GM12878 (cell line): ENCODE results near the gene KRTAP10-5.

Experiments
- CHD4 ChIP-seq: fragments of 200-600 bp; sonication (generic); IDR thresholded peaks from 2 replicates; pipeline ENCODE4 v1.6.1; 2016; ENCODE audit warnings: mild to moderate bottlenecking
- EED ChIP-seq: sonication (generic); IDR thresholded peaks from 2 replicates; pipeline ENCODE4 v1.6.1; 2016; ENCODE audit warnings: antibody characterized with exemption, low read depth
- EGR1 ChIP-seq, 2 experiments: IDR thresholded peaks; 1 replicate in 1 of 2; 2 replicates in 1 of 2; pipeline ENCODE4 v1.6.1; 2011 to 2012; ENCODE audit warnings: low read depth in 2 of 2, low read length in 2 of 2, borderline replicate concordance in 1 of 2, mild to moderate bottlenecking in 1 of 2, moderate library complexity in 1 of 2
- EZH2 ChIP-seq: IDR thresholded peaks from 2 replicates; pipeline ENCODE4 v1.6.1; 2012; ENCODE audit warnings: low read depth, mild to moderate bottlenecking, control low read depth, inconsistent platforms, low read length, borderline replicate concordance; ENCODE audit not compliant: control insufficient read depth
- POLR2A ChIP-seq: IDR thresholded peaks from 2 replicates; pipeline ENCODE4 v1.6.1; 2011; ENCODE audit warnings: low read depth, mild to moderate bottlenecking, low read length
- RFX5 ChIP-seq: IDR thresholded peaks from 2 replicates; pipeline ENCODE4 v1.6.1; 2011; ENCODE audit warnings: low read depth, low read length, improper control_type of control experiment
- TAF1 ChIP-seq: IDR thresholded peaks from 2 replicates; pipeline ENCODE4 v1.6.1; 2011; ENCODE audit warnings: mild to moderate bottlenecking, low read depth, low read length, borderline replicate concordance
- TF ChIP-seq, protein P1 (sequence below): fragments of 450-650 bp; formaldehyde crosslinking; IDR thresholded peaks from 2 replicates; pipeline ENCODE4 v1.4.0; 2020; ENCODE audit warnings: mild to moderate bottlenecking, moderate library complexity

DNA sequence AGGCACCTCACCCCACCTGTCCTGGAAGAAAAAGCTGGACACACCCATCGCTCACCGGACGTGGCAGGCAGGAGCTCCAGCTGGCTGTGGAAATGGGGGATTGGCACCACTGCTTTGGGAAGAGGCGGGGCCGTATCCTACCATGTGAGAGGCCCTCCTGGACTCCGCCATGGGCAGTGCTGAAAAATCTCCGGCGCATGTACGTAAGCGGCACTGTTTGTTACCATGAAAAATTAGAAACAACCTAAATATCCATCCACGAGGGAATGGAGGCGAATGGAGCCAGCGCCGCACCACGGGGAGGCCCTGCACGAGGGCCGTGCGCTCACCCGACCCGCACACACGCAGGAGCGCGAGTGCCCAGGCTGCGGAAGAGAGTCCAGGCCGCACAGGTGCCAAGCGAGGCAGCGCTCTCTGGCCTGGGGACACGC lies 34.6 kb upstream of the KRTAP10-5 start:
- TF ChIP-seq EED (no peak), POLR2A (no peak), TAF1 (no peak), EZH2 (no peak), RFX5 (no peak), CHD4 (no peak), EGR1 (IDR thresholded peaks at IDR 0.05; ENCODE audit: borderline replicate concordance in 1 of 2, low read depth in 2 of 2, low read length in 2 of 2) (no peak)
- TF ChIP-seq, protein P1, sequence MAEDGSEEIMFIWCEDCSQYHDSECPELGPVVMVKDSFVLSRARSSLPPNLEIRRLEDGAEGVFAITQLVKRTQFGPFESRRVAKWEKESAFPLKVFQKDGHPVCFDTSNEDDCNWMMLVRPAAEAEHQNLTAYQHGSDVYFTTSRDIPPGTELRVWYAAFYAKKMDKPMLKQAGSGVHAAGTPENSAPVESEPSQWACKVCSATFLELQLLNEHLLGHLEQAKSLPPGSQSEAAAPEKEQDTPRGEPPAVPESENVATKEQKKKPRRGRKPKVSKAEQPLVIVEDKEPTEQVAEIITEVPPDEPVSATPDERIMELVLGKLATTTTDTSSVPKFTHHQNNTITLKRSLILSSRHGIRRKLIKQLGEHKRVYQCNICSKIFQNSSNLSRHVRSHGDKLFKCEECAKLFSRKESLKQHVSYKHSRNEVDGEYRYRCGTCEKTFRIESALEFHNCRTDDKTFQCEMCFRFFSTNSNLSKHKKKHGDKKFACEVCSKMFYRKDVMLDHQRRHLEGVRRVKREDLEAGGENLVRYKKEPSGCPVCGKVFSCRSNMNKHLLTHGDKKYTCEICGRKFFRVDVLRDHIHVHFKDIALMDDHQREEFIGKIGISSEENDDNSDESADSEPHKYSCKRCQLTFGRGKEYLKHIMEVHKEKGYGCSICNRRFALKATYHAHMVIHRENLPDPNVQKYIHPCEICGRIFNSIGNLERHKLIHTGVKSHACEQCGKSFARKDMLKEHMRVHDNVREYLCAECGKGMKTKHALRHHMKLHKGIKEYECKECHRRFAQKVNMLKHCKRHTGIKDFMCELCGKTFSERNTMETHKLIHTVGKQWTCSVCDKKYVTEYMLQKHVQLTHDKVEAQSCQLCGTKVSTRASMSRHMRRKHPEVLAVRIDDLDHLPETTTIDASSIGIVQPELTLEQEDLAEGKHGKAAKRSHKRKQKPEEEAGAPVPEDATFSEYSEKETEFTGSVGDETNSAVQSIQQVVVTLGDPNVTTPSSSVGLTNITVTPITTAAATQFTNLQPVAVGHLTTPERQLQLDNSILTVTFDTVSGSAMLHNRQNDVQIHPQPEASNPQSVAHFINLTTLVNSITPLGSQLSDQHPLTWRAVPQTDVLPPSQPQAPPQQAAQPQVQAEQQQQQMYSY (CRISPR knock-in tag) = no peak
